ENCODE results near the gene SAMD7. TPM values are rescaled to one million over a fixed set of nuclear protein-coding genes. Genes with fewer than 3 reads are reported as not detected.

SAMD7 gene
- total RNA-seq, 2 donors from 2014 or later = not detected

Other genes starting within 250 kb of the SAMD7 start
- gene MECOM, start 247.9 kb upstream of the SAMD7 start, total RNA-seq = 1 to 10 TPM in 1 of 2 donors, under 1 TPM in 1; 0.70 to 1.2 TPM
- gene TERC, start 146.5 kb upstream of the SAMD7 start, total RNA-seq = 10 to 100 TPM in 1 of 2 donors, 1 to 10 TPM in 1; 6.0 to 11.0 TPM
- gene ACTRT3, start 142.0 kb upstream of the SAMD7 start, total RNA-seq = not detected
- gene MYNN, start 138.2 kb upstream of the SAMD7 start, total RNA-seq = 10 to 100 TPM; 21.0 to 21.2 TPM
- gene LRRIQ4, start 98.7 kb upstream of the SAMD7 start, total RNA-seq = not detected
- under 1 TPM; 0.77 to 0.78 TPM for gene LRRC34, start 98.7 kb upstream of the SAMD7 start, total RNA-seq
- gene LRRC31, start 41.6 kb upstream of the SAMD7 start, total RNA-seq = not detected
- 10 to 100 TPM; 85.7 to 87.4 TPM for gene SEC62, start 55.2 kb downstream of the SAMD7 start, total RNA-seq
- gene GPR160, start 126.4 kb downstream of the SAMD7 start, total RNA-seq = 1 to 10 TPM; 2.3 to 4.5 TPM